GM21723 (cell line): ENCODE measurements around the gene CDHR2.
"Not testable (repeated sequence)": the region's sequence is repeated elsewhere in the genome, so short reads cannot be mapped to it uniquely, and the experiment has no call there.

Source experiments
- ATAC-seq: cut with Tn5 transposase; IDR thresholded peaks from one replicate; pipeline ENCODE4 v1.9.1; 2021; ENCODE audit warnings: mild to moderate bottlenecking, moderate library complexity; ENCODE audit not compliant: unreplicated experiment

Gene CDHR2

GRCh38 chr5:176538230-176538988 is 10.7 kb upstream of the CDHR2 start:
- ATAC-seq: no peak

GRCh38 chr5:176538989-176539384 is 10.2 kb upstream of the CDHR2 start:
- no peak for ATAC-seq

GRCh38 chr5:176540476-176540899 is 8.7 kb upstream of the CDHR2 start:
- ATAC-seq: no peak

- no peak for ATAC-seq
Measured at GRCh38 chr5:176540956-176541337, 8.2 kb upstream of the CDHR2 start.

- no peak for ATAC-seq
Measured at GRCh38 chr5:176541338-176542134, 7.6 kb upstream of the CDHR2 start.

- ATAC-seq: no peak
Measured at GRCh38 chr5:176542135-176542595, 7.0 kb upstream of the CDHR2 start.

GRCh38 chr5:176542596-176543427 is 6.3 kb upstream of the CDHR2 start:
- peak; percentile 49 for ATAC-seq

GRCh38 chr5:176543428-176544182 is 5.5 kb upstream of the CDHR2 start:
- ATAC-seq: peak; percentile 67

- ATAC-seq: no peak
Measured at GRCh38 chr5:176545388-176545736, 3.8 kb upstream of the CDHR2 start.

- ATAC-seq: no peak
Measured at GRCh38 chr5:176545737-176546509, 3.2 kb upstream of the CDHR2 start.

- ATAC-seq: no peak
Measured at GRCh38 chr5:176547802-176548201, 1.3 kb upstream of the CDHR2 start.

GRCh38 chr5:176549871-176550270 is 729 bp downstream of the CDHR2 start:
- no peak for ATAC-seq

GRCh38 chr5:176550275-176550831 is 1.2 kb downstream of the CDHR2 start:
- peak; percentile 72 for ATAC-seq

- ATAC-seq: not testable (repeated sequence)
Measured at GRCh38 chr5:176550937-176551336, 1.8 kb downstream of the CDHR2 start.

- no peak for ATAC-seq
Measured at GRCh38 chr5:176552332-176552869, 3.3 kb downstream of the CDHR2 start.

GRCh38 chr5:176553260-176554085 is 4.3 kb downstream of the CDHR2 start:
- ATAC-seq: no peak

GRCh38 chr5:176557846-176558245 is 8.7 kb downstream of the CDHR2 start:
- no peak for ATAC-seq

GRCh38 chr5:176559683-176560082 is 10.5 kb downstream of the CDHR2 start:
- no peak for ATAC-seq
